GM12878 (cell line): ENCODE measurements around the gene PLCB4. TPM values are rescaled to one million over a fixed set of nuclear protein-coding genes. Genes with fewer than 3 reads are reported as not detected.

Experiments used
- ATAC-seq: fragments of 200-7000 bp; cut with Tn5 transposase; 3 replicates; pipeline ENCODE4 v1.9.1; 2020; ENCODE audit warnings: mild to moderate bottlenecking, moderate library complexity
- BruUV-seq: library from RNA; stranded (reverse); fragments of 400-500 nt; replicated peaks from 2 replicates; lab custom pipeline; 2021; lab: Mats Ljungman, UMichigan
- CTCF ChIA-PET: fragments of 300-600 bp; sonication (Branson Sonifier 250); formaldehyde crosslinking; extraction: SDS; loops from one replicate; lab custom pipeline; 2021; ENCODE audit warnings: inconsistent platforms; lab: Yijun Ruan, JAX
- POLR2A ChIA-PET: fragments of 350-600 bp; formaldehyde crosslinking; extraction: SDS; loops from one replicate; lab custom pipeline; 2021; ENCODE audit warnings: inconsistent platforms; lab: Charles Lee
- RAD21 ChIA-PET: fragments of 300-600 bp; sonication (Branson Sonifier 250); formaldehyde crosslinking; loops from one replicate; lab custom pipeline; 2023; ENCODE audit warnings: antibody characterized with exemption; ENCODE audit not compliant: unreplicated experiment; lab: Charles Lee
- SMC1A ChIA-PET: fragments of 300-600 bp; sonication (Branson Sonifier 250); formaldehyde crosslinking; loops from one replicate; lab custom pipeline; 2023; ENCODE audit not compliant: unreplicated experiment, uncharacterized antibody; lab: Charles Lee
- DNase-seq: peaks from one replicate; pipeline ENCODE4 v3.0.0-alpha.2; 2011; ENCODE audit warnings: low read depth, low spot score
- FAIRE-seq: peaks from 3 replicates; lab custom pipeline; 2011; peaks lifted over from hg19 to GRCh38; lab: Jason Lieb, UNC
- H2AFZ ChIP-seq: 2 replicates; pipeline ENCODE4 v1.6.0; 2011; ENCODE audit warnings: low read depth, low read length, control low read depth; ENCODE audit not compliant: control insufficient read depth
- H3K27ac ChIP-seq: 2 replicates; pipeline ENCODE4 v1.5.1; 2011; ENCODE audit warnings: control low read depth; ENCODE audit not compliant: control insufficient read depth, insufficient read depth
- H3K27me3 ChIP-seq, 2 experiments: replicated peaks in 1 of 2; 2 replicates each; pipeline versions ENCODE4 v1.6.0 to v1.6.1; 2011; ENCODE audit warnings: low read length in 1 of 2; ENCODE audit not compliant: control insufficient read depth in 2 of 2, insufficient read depth in 2 of 2
- H3K36me3 ChIP-seq, 2 experiments: 2 replicates each; pipeline ENCODE4 v1.5.1; 2011; ENCODE audit warnings: low read length in 1 of 2; ENCODE audit not compliant: control insufficient read depth in 2 of 2, insufficient read depth in 2 of 2
- H3K4me1 ChIP-seq: 2 replicates; pipeline ENCODE4 v1.6.1; 2011; ENCODE audit warnings: mild to moderate bottlenecking, low read length, moderate library complexity, mixed read lengths; ENCODE audit not compliant: control insufficient read depth, insufficient read depth
- H3K4me2 ChIP-seq: 2 replicates; pipeline ENCODE4 v1.6.0; 2011; ENCODE audit warnings: control low read depth; ENCODE audit not compliant: control insufficient read depth, insufficient read depth
- H3K4me3 ChIP-seq: fragments of 200-600 bp; sonication (generic); 2 replicates; pipeline ENCODE4 v1.5.1; 2016
- H3K79me2 ChIP-seq: 2 replicates; pipeline ENCODE4 v1.6.0; 2011; ENCODE audit warnings: low read length; ENCODE audit not compliant: control insufficient read depth, insufficient read depth
- H3K9ac ChIP-seq: 2 replicates; pipeline ENCODE4 v1.8.0; 2011; ENCODE audit warnings: low read length, control low read depth, mixed read lengths; ENCODE audit not compliant: control insufficient read depth, insufficient read depth
- H3K9me3 ChIP-seq: replicated peaks from 3 replicates; pipeline ENCODE4 v1.5.1; 2011; ENCODE audit warnings: mild to moderate bottlenecking, low read length; ENCODE audit not compliant: control insufficient read depth, insufficient read depth
- H4K20me1 ChIP-seq: 2 replicates; pipeline ENCODE4 v1.6.0; 2011; ENCODE audit not compliant: control insufficient read depth, insufficient read depth
- DPF2 ChIP-seq: fragments of 450-650 bp; IDR thresholded peaks from 2 replicates; pipeline ENCODE4 v1.6.1; 2017; ENCODE audit warnings: mild to moderate bottlenecking
- E4F1 ChIP-seq: fragments of 450-650 bp; IDR thresholded peaks from 2 replicates; pipeline ENCODE4 v1.6.1; 2018; ENCODE audit warnings: borderline replicate concordance, mild to moderate bottlenecking; ENCODE audit not compliant: partially characterized antibody
- EP300 ChIP-seq, 2 experiments: fragments of 150-350 bp in 1 of 2; IDR thresholded peaks; 2 replicates each; pipeline ENCODE4 v1.6.1; 2011 to 2012; ENCODE audit warnings: low read depth in 2 of 2, low read length in 2 of 2, borderline replicate concordance in 1 of 2, improper control_type of control experiment in 1 of 2, inconsistent platforms in 1 of 2; ENCODE audit not compliant: control insufficient read depth in 1 of 2
- GATAD2B ChIP-seq: fragments of 450-650 bp; conservative IDR thresholded peaks from 2 replicates; pipeline ENCODE4 v1.6.1; 2017; ENCODE audit warnings: low read depth, mild to moderate bottlenecking, moderate library complexity
- JUNB ChIP-seq: IDR thresholded peaks from 2 replicates; pipeline ENCODE4 v1.6.1; 2016; ENCODE audit warnings: antibody characterized with exemption, mild to moderate bottlenecking
- KDM1A ChIP-seq: fragments of 200-600 bp; sonication (generic); IDR thresholded peaks from 2 replicates; pipeline ENCODE4 v1.6.1; 2016; ENCODE audit warnings: borderline replicate concordance
- KLF5 ChIP-seq: fragments of 450-650 bp; IDR thresholded peaks from 2 replicates; pipeline ENCODE4 v1.6.1; 2014; ENCODE audit warnings: mild to moderate bottlenecking; ENCODE audit not compliant: partially characterized antibody
- NR2F1 ChIP-seq: fragments of 450-650 bp; conservative IDR thresholded peaks from 2 replicates; pipeline ENCODE4 v1.6.1; 2017; ENCODE audit warnings: mild to moderate bottlenecking
- NRF1 ChIP-seq: conservative IDR thresholded peaks from 2 replicates; pipeline ENCODE4 v1.6.1; 2011; ENCODE audit warnings: mild to moderate bottlenecking, low read depth, low read length, improper control_type of control experiment
- RCOR1 ChIP-seq: conservative IDR thresholded peaks from 2 replicates; pipeline ENCODE4 v1.6.1; 2012; ENCODE audit warnings: low read depth, low read length, improper control_type of control experiment
- RFX5 ChIP-seq: IDR thresholded peaks from 2 replicates; pipeline ENCODE4 v1.6.1; 2011; ENCODE audit warnings: low read depth, low read length, improper control_type of control experiment
- SMAD5 ChIP-seq: IDR thresholded peaks from 2 replicates; pipeline ENCODE4 v1.6.1; 2016; ENCODE audit warnings: antibody characterized with exemption, low read depth
- SREBF2 ChIP-seq: IDR thresholded peaks from 2 replicates; pipeline ENCODE4 v1.6.1; 2012; ENCODE audit warnings: mild to moderate bottlenecking, low read length
- YY1 ChIP-seq: IDR thresholded peaks from 2 replicates; pipeline ENCODE4 v1.6.1; 2011; ENCODE audit warnings: low read depth, mild to moderate bottlenecking, low read length
- ZNF207 ChIP-seq: fragments of 450-650 bp; IDR thresholded peaks from 2 replicates; pipeline ENCODE4 v1.6.1; 2014; ENCODE audit warnings: antibody characterized with exemption, mild to moderate bottlenecking, borderline replicate concordance
- WGBS: methylation state at CpG from one replicate; pipeline ENCODE4 v1.1.6; 2016; ENCODE audit warnings: low lambda C conversion rate; ENCODE audit not compliant: insufficient replicate concordance, insufficient coverage; ENCODE audit errors: missing lambda C conversion rate; 5-methylcytosine and 5-hydroxymethylcytosine counted together
- in situ Hi-C: fragments of 300-500 bp; cut with MboI; formaldehyde crosslinking; loops from 9 replicates; pipeline ENCODE4 v1.14.3; 2018; ENCODE audit warnings: mixed read lengths
- intact Hi-C: fragments of 100-400 bp; cut with micrococcal nuclease; formaldehyde crosslinking; loops from one replicate; pipeline ENCODE4 v1.14.2; 2022; ENCODE audit not compliant: unreplicated experiment
- polyA plus RNA-seq, 11 experiments: library from polyadenylated mRNA; depleted of rRNA in 4 of 11; unstranded in 6 of 11; stranded (reverse) in 5 of 11; fragments of >200 nt; fragmentation: Nextera tagmentation in 4 of 11; fragmentation: Illumina TruSeq in 1 of 11; extraction: Ambion mirVana in 4 of 11; extraction: Trizol in 1 of 11; gene quantifications; 1 replicate in 1 of 11; 2 replicates in 10 of 11; pipeline versions ENCODE4 v1.2.1 to v1.2.3, GENCODE V29; 2011 to 2016; ENCODE audit warnings: inconsistent platforms in 2 of 11, missing spikeins in 2 of 11, low read depth in 1 of 11
- total RNA-seq, 4 experiments: library from RNA; depleted of rRNA in 3 of 4; stranded (reverse); fragments of >200 nt in 3 of 4; fragmentation: Illumina TruSeq in 1 of 4; extraction: Trizol in 1 of 4; gene quantifications; 2 replicates each; pipeline versions ENCODE4 v1.2.1 to v1.2.3, GENCODE V29; 2013 to 2021
- TF ChIP-seq, protein P1 (sequence below): fragments of 450-650 bp; IDR thresholded peaks from 2 replicates; pipeline ENCODE4 v1.6.1; 2014; ENCODE audit warnings: mild to moderate bottlenecking
- TF ChIP-seq, protein P2 (sequence below): fragments of 450-650 bp; IDR thresholded peaks from 2 replicates; pipeline ENCODE4 v1.6.1; 2017; ENCODE audit warnings: mild to moderate bottlenecking
- TF ChIP-seq, protein P3 (sequence below): fragments of 450-650 bp; IDR thresholded peaks from 2 replicates; pipeline ENCODE4 v1.6.1; 2017; ENCODE audit warnings: antibody characterized with exemption, mild to moderate bottlenecking, moderate library complexity

Gene PLCB4
- total and polyA plus RNA-seq, 10 of the 15 experiments (the other 5 are each of a cell fraction or from before 2014, with no cell fraction given): not detected

GRCh38 chr20:9495701-9496100 lies 426.8 kb downstream of the PLCB4 start:
- Histone ChIP-seq H4K20me1 (no peaks in the 10 kb centered on the region), H3K79me2 (no peaks in the 10 kb centered on the region), H3K27ac (no peak overlapping the region), H3K4me1 (peaks cover 4% of the 10 kb centered on the region; the same call in 1 of the 2 replicates), H3K27me3 (no peaks in the 10 kb centered on the region; a peak in 1 of 4 replicates), H3K4me2 (no peak overlapping the region), H3K9ac (no peak overlapping the region), H3K36me3 (no peaks in the 10 kb centered on the region), H3K4me3 (no peak overlapping the region), H3K9me3 (no peaks in the 10 kb centered on the region; the same call in 2 of the 3 replicates), H2AFZ (no peak overlapping the region)
- CTCF ChIA-PET: no interaction called here
- WGBS: 0% methylated on average over 2 of the region's 2 CpGs
- ATAC-seq (no peak), FAIRE-seq (no peak), DNase-seq (no peak)
- POLR2A ChIA-PET: no interaction called here
- BruUV-seq: no TSS peak
- TF ChIP-seq E4F1 (no peak), GATAD2B (no peak), RFX5 (no peak), DPF2 (no peak), NR2F1 (no peak), JUNB (no peak), SREBF2 (no peak), SMAD5 (no peak), KLF5 (no peak), ZNF207 (no peak), NRF1 (no peak), EP300 (IDR thresholded peaks at IDR 0.05; ENCODE audit: borderline replicate concordance in 1 of 2, control insufficient read depth in 1 of 2, low read depth in 2 of 2, low read length in 2 of 2) (no peak), YY1 (no peak), RCOR1 (no peak), KDM1A (no peak)
- TF ChIP-seq, protein P1, sequence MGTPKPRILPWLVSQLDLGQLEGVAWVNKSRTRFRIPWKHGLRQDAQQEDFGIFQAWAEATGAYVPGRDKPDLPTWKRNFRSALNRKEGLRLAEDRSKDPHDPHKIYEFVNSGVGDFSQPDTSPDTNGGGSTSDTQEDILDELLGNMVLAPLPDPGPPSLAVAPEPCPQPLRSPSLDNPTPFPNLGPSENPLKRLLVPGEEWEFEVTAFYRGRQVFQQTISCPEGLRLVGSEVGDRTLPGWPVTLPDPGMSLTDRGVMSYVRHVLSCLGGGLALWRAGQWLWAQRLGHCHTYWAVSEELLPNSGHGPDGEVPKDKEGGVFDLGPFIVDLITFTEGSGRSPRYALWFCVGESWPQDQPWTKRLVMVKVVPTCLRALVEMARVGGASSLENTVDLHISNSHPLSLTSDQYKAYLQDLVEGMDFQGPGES: no peak
- TF ChIP-seq, protein P2, sequence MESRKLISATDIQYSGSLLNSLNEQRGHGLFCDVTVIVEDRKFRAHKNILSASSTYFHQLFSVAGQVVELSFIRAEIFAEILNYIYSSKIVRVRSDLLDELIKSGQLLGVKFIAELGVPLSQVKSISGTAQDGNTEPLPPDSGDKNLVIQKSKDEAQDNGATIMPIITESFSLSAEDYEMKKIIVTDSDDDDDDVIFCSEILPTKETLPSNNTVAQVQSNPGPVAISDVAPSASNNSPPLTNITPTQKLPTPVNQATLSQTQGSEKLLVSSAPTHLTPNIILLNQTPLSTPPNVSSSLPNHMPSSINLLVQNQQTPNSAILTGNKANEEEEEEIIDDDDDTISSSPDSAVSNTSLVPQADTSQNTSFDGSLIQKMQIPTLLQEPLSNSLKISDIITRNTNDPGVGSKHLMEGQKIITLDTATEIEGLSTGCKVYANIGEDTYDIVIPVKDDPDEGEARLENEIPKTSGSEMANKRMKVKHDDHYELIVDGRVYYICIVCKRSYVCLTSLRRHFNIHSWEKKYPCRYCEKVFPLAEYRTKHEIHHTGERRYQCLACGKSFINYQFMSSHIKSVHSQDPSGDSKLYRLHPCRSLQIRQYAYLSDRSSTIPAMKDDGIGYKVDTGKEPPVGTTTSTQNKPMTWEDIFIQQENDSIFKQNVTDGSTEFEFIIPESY: no peak
- TF ChIP-seq, protein P3, sequence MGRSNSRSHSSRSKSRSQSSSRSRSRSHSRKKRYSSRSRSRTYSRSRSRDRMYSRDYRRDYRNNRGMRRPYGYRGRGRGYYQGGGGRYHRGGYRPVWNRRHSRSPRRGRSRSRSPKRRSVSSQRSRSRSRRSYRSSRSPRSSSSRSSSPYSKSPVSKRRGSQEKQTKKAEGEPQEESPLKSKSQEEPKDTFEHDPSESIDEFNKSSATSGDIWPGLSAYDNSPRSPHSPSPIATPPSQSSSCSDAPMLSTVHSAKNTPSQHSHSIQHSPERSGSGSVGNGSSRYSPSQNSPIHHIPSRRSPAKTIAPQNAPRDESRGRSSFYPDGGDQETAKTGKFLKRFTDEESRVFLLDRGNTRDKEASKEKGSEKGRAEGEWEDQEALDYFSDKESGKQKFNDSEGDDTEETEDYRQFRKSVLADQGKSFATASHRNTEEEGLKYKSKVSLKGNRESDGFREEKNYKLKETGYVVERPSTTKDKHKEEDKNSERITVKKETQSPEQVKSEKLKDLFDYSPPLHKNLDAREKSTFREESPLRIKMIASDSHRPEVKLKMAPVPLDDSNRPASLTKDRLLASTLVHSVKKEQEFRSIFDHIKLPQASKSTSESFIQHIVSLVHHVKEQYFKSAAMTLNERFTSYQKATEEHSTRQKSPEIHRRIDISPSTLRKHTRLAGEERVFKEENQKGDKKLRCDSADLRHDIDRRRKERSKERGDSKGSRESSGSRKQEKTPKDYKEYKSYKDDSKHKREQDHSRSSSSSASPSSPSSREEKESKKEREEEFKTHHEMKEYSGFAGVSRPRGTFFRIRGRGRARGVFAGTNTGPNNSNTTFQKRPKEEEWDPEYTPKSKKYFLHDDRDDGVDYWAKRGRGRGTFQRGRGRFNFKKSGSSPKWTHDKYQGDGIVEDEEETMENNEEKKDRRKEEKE: no peak
- SMC1A ChIA-PET: no interaction called here
- RAD21 ChIA-PET: no interaction called here
- intact Hi-C loops: no loop called here
- in situ Hi-C loops: no loop called here
